Measurements from ENCODE around the gene ERICH4. TPM values are rescaled to one million over a fixed set of nuclear protein-coding genes. Genes with fewer than 3 reads are reported as not detected.
"Not testable (repeated sequence)": the region's sequence is repeated elsewhere in the genome, so short reads cannot be mapped to it uniquely, and the experiment has no call there.

ERICH4 gene
- total RNA-seq, 2 experiments from 2014 or later: not detected

GRCh38 chr19:41427647-41428480 lies 15.1 kb upstream of the ERICH4 start:
- DNase-seq (peak; percentile 59), ATAC-seq (peak; percentile 71)
- Mint-ChIP-seq H3K27me3 (ENCODE audit: low read depth) (no peaks in the 10 kb centered on the region), H3K36me3 (ENCODE audit: low read depth) (peaks cover 30% of the 10 kb centered on the region), H3K4me1 (ENCODE audit: low read depth) (peaks cover 53% of the 10 kb centered on the region), H3K9me3 (ENCODE audit: insufficient read depth) (no peaks in the 10 kb centered on the region), H3K4me3 (peak overlapping the region; percentile 77), H3K27ac (peak overlapping the region; percentile 84)
- ChIA-PET CTCF (interaction anchor here (0.9 to 2.0 kb wide), 6 partner anchors 7 to 143 kb away, joined by 3 to 14 read pairs (median 4); partner anchors contain the start of gene DMAC2), POLR2A (interaction anchor here (0.6 to 1.7 kb wide), 3 partner anchors 8 to 825 kb away, joined by 3 to 5 read pairs (median 3); no protein-coding TSS in a partner anchor)

GRCh38 chr19:41428481-41428859 lies 14.5 kb upstream of the ERICH4 start:
- H3K27me3 Mint-ChIP-seq (ENCODE audit: low read depth): no peaks in the 10 kb centered on the region
- ATAC-seq: no peak
- peak; percentile 42 for DNase-seq
- H3K4me3 Mint-ChIP-seq: peak overlapping the region; percentile 77
- no peaks in the 10 kb centered on the region for H3K9me3 Mint-ChIP-seq (ENCODE audit: insufficient read depth)
- ChIA-PET CTCF (interaction anchor here (1.1 to 2.0 kb wide), 4 partner anchors 9 to 76 kb away, joined by 3 to 14 read pairs (median 6); partner anchors contain the start of gene DMAC2), POLR2A (interaction anchor here (0.6 to 1.7 kb wide), 3 partner anchors 7 to 10 kb away, joined by 3 to 5 read pairs (median 4); no protein-coding TSS in a partner anchor)
- H3K36me3 Mint-ChIP-seq (ENCODE audit: low read depth): peaks cover 33% of the 10 kb centered on the region
- peaks cover 53% of the 10 kb centered on the region for H3K4me1 Mint-ChIP-seq (ENCODE audit: low read depth)
- peak overlapping the region; percentile 84 for H3K27ac Mint-ChIP-seq

GRCh38 chr19:41430922-41431321 lies 12.0 kb upstream of the ERICH4 start:
- CTCF ChIA-PET: interaction anchor here (0.6 to 1.7 kb wide), 11 partner anchors 9 to 119 kb away, joined by 3 to 8 read pairs (median 4); partner anchors contain the start of genes B9D2 and DMAC2
- Mint-ChIP-seq H3K27ac (no peak overlapping the region), H3K4me3 (no peak overlapping the region), H3K9me3 (ENCODE audit: insufficient read depth) (no peaks in the 10 kb centered on the region), H3K36me3 (ENCODE audit: low read depth) (peaks cover 29% of the 10 kb centered on the region), H3K4me1 (ENCODE audit: low read depth) (peaks cover 45% of the 10 kb centered on the region), H3K27me3 (ENCODE audit: low read depth) (no peaks in the 10 kb centered on the region)
- DNase-seq: no peak
- POLR2A ChIA-PET: interaction anchor here (0.8 kb wide), 1 partner anchor 79 kb away, joined by 3 read pairs; no protein-coding TSS in a partner anchor
- ATAC-seq: no peak

GRCh38 chr19:41431426-41432386 lies 11.2 kb upstream of the ERICH4 start:
- CTCF ChIA-PET: interaction anchor here (0.6 to 1.7 kb wide), 10 partner anchors 8 to 105 kb away, joined by 3 to 8 read pairs (median 4); partner anchors contain the start of genes B9D2 and DMAC2
- POLR2A ChIA-PET: no interaction called here
- H3K27ac Mint-ChIP-seq: peak overlapping the region; percentile 39
- peaks cover 41% of the 10 kb centered on the region for H3K4me1 Mint-ChIP-seq (ENCODE audit: low read depth)
- H3K9me3 Mint-ChIP-seq (ENCODE audit: insufficient read depth): no peaks in the 10 kb centered on the region
- H3K36me3 Mint-ChIP-seq (ENCODE audit: low read depth): peaks cover 34% of the 10 kb centered on the region
- ATAC-seq (no peak), DNase-seq (peak; percentile 48)
- H3K27me3 Mint-ChIP-seq (ENCODE audit: low read depth): no peaks in the 10 kb centered on the region
- H3K4me3 Mint-ChIP-seq: no peak overlapping the region

- H3K9me3 Mint-ChIP-seq (ENCODE audit: insufficient read depth): no peaks in the 10 kb centered on the region
- ATAC-seq (no peak), DNase-seq (no peak)
- CTCF ChIA-PET: no interaction called here
- H3K4me1 Mint-ChIP-seq (ENCODE audit: low read depth): peaks cover 35% of the 10 kb centered on the region
- POLR2A ChIA-PET: interaction anchor here (0.7 kb wide), 1 partner anchor 129 kb away, joined by 3 read pairs; no protein-coding TSS in a partner anchor
- peaks cover 39% of the 10 kb centered on the region for H3K36me3 Mint-ChIP-seq (ENCODE audit: low read depth)
- no peak overlapping the region for H3K27ac Mint-ChIP-seq
- no peak overlapping the region for H3K4me3 Mint-ChIP-seq
- no peaks in the 10 kb centered on the region for H3K27me3 Mint-ChIP-seq (ENCODE audit: low read depth)
Observed at GRCh38 chr19:41433171-41433570, 9.8 kb upstream of the ERICH4 start.

GRCh38 chr19:41434450-41434849 lies 8.5 kb upstream of the ERICH4 start:
- DNase-seq: no peak
- H3K36me3 Mint-ChIP-seq (ENCODE audit: low read depth): peaks cover 35% of the 10 kb centered on the region
- peak overlapping the region; percentile 39 for H3K27ac Mint-ChIP-seq
- no peaks in the 10 kb centered on the region for H3K27me3 Mint-ChIP-seq (ENCODE audit: low read depth)
- no peak for ATAC-seq
- no peaks in the 10 kb centered on the region for H3K9me3 Mint-ChIP-seq (ENCODE audit: insufficient read depth)
- ChIA-PET CTCF (interaction anchor here (0.8 kb wide), 1 partner anchor 129 kb away, joined by 3 read pairs; no protein-coding TSS in a partner anchor), POLR2A (no interaction called here)
- no peak overlapping the region for H3K4me3 Mint-ChIP-seq
- peaks cover 30% of the 10 kb centered on the region for H3K4me1 Mint-ChIP-seq (ENCODE audit: low read depth)

GRCh38 chr19:41435376-41435775 lies 7.6 kb upstream of the ERICH4 start:
- CTCF ChIA-PET: interaction anchor here (1.0 kb wide), 1 partner anchor 8 kb away, joined by 4 read pairs; the partner anchor contains the start of gene B3GNT8
- ATAC-seq; H3K4me3 Mint-ChIP-seq; DNase-seq; H3K9me3 Mint-ChIP-seq (ENCODE audit: insufficient read depth); H3K27me3 Mint-ChIP-seq (ENCODE audit: low read depth); H3K27ac Mint-ChIP-seq: not testable (repeated sequence)
- POLR2A ChIA-PET: interaction anchor here (1.3 kb wide), 1 partner anchor 8 kb away, joined by 5 read pairs; the partner anchor contains the start of gene B3GNT8
- Mint-ChIP-seq H3K4me1 (ENCODE audit: low read depth) (peaks cover 35% of the 10 kb centered on the region), H3K36me3 (ENCODE audit: low read depth) (peaks cover 34% of the 10 kb centered on the region)

GRCh38 chr19:41435936-41436673 lies 6.9 kb upstream of the ERICH4 start:
- ATAC-seq: no peak
- ChIA-PET POLR2A (interaction anchor here (1.3 kb wide), 1 partner anchor 8 kb away, joined by 5 read pairs; the partner anchor contains the start of gene B3GNT8), CTCF (interaction anchor here (1.0 to 2.1 kb wide), 2 partner anchors 9 to 13 kb away, joined by 4 to 7 read pairs; partner anchors contain the start of gene B3GNT8)
- Mint-ChIP-seq H3K27me3 (ENCODE audit: low read depth) (no peaks in the 10 kb centered on the region), H3K4me3 (no peak overlapping the region), H3K36me3 (ENCODE audit: low read depth) (peaks cover 31% of the 10 kb centered on the region), H3K4me1 (ENCODE audit: low read depth) (peaks cover 32% of the 10 kb centered on the region), H3K9me3 (ENCODE audit: insufficient read depth) (no peaks in the 10 kb centered on the region), H3K27ac (no peak overlapping the region)
- no peak for DNase-seq

- CTCF ChIA-PET: interaction anchor here (1.0 to 2.1 kb wide), 2 partner anchors 12 to 134 kb away, joined by 3 to 7 read pairs; no protein-coding TSS in a partner anchor
- Mint-ChIP-seq H3K9me3 (ENCODE audit: insufficient read depth) (no peaks in the 10 kb centered on the region), H3K4me3 (no peak overlapping the region), H3K27ac (peak overlapping the region; percentile 45), H3K27me3 (ENCODE audit: low read depth) (no peaks in the 10 kb centered on the region), H3K4me1 (ENCODE audit: low read depth) (peaks cover 30% of the 10 kb centered on the region), H3K36me3 (ENCODE audit: low read depth) (peaks cover 27% of the 10 kb centered on the region)
- no peak for DNase-seq
- POLR2A ChIA-PET: interaction anchor here (1.3 kb wide), 1 partner anchor 9 kb away, joined by 5 read pairs; the partner anchor contains the start of gene B3GNT8
- ATAC-seq: no peak
Observed at GRCh38 chr19:41436674-41436951, 6.3 kb upstream of the ERICH4 start.

GRCh38 chr19:41437944-41438574 lies 4.9 kb upstream of the ERICH4 start:
- Mint-ChIP-seq H3K27ac (peak overlapping the region; percentile 43), H3K9me3 (ENCODE audit: insufficient read depth) (no peaks in the 10 kb centered on the region), H3K4me3 (peak overlapping the region; percentile 34), H3K4me1 (ENCODE audit: low read depth) (peaks cover 29% of the 10 kb centered on the region), H3K36me3 (ENCODE audit: low read depth) (peaks cover 13% of the 10 kb centered on the region), H3K27me3 (ENCODE audit: low read depth) (no peaks in the 10 kb centered on the region)
- ATAC-seq (no peak), DNase-seq (no peak)
- CTCF ChIA-PET: interaction anchor here (0.7 to 3.2 kb wide), 5 partner anchors 10 to 131 kb away, joined by 3 to 21 read pairs (median 3); no protein-coding TSS in a partner anchor
- POLR2A ChIA-PET: interaction anchor here (0.7 to 2.5 kb wide), 4 partner anchors 9 to 810 kb away, joined by 3 to 7 read pairs (median 4); no protein-coding TSS in a partner anchor
